Fibroblast of skin of left quadriceps (primary cell): Measurements from ENCODE around the gene CABP7.

ENCODE experiments used
- DNase-seq, 2 experiments: peaks; one replicate each; pipeline ENCODE4 v3.0.0-alpha.2; 2013; ENCODE audit warnings: low read depth in 2 of 2

CABP7 gene

DNA sequence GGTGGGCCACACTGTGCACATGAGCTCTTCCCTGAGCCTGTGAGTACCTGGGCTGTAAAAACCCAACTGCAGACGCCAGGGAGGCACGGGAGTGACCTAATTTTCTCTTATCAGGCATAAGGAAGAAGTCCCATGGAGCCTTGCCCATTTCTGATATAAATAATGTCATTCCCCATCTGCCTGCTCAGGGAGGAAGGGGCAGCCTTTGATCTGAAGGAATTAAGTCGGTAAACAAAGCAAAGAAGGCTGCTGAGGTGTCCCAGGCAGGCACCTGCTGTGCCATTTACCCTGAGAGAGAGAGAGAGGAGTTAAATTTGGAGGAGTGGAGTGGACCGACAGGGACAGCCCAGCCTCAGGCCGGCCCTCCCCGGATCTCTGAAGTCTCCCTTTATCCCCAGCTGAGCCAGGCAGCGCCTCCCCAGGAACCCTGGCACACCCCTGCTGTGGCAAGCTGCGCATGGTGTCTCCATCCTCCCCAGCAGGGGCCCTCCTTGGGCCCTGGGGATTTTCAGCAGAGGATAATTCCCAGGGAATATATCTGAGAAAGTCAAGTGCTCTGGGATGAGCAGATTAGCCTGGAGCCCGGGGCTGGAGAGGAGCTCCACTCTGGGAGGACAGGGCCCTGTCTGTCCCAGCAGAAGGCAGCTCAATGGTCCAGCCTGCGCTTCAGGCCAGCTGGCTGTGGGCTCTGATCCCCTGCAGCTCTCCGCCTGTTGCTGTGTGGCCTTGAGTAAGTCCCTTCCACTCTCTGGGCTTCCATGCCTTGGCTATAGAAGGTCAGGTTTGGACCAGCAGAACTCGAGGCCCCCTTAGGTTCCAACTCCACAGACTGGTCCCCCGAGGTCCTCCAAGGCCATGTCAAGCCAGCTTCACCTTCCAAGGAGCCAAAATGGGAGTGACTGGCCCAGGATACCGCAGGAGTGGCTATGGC is 17.5 kb upstream of the CABP7 start:
- DNase-seq = no peak

DNA sequence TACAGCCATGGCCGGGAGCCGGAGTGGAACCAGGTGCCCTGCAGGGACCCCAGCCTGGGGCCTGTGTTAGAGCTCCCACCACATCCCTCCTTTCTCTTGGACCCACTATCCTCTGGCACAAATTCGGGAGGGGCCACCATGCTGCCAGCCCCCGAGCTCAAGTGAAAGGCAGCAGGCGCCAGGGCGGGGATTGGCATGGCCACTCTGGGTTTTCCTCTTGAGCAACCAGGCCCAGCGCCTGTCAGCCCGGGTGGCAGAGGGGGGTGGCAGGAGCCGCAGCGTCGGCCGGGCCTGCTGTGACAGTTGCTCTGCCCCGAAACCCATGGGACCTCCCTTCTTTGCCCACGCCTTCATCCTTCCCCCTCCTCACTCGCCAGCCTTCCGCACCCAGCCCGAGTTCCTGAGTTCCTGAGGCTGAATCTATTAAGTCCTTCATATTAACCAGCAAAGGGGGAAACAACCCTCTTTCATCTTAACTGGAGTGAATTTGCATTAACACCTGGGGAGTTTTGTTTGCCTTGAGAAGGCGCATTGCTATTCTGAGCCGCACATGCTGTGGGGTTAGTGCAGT is 16.8 kb upstream of the CABP7 start:
- no peak for DNase-seq

DNA sequence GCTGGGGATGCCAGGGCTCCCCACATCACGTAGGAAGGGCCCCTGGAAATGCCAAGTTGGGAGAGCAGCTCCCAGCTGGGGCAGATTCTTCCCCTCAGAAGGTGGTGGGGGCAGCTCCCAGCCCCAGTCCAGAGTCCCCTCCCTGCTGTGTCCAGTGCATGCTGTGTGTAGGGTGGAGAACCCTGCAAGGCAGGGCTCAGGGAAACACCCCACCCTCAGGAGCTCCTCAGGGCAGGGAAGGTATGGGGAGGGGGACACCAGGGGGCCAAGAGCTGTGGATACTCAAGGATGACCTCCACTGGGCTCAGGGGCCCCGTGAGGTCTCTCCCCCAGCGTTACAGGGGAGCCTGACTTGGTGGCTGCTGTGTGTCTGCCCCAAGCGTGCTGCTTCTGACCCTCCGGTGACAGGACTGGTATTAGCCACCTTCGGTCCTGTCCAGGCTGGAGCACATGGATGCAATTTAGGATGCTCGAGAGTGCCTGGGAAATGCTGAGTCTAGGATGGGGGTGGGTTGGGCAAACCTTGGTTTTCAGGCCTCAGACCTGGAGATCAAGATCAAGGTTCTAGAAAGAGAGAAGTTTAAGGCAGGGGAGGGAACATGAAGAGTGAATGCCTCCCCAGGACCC is 16.1 kb upstream of the CABP7 start:
- DNase-seq = no peak

DNA sequence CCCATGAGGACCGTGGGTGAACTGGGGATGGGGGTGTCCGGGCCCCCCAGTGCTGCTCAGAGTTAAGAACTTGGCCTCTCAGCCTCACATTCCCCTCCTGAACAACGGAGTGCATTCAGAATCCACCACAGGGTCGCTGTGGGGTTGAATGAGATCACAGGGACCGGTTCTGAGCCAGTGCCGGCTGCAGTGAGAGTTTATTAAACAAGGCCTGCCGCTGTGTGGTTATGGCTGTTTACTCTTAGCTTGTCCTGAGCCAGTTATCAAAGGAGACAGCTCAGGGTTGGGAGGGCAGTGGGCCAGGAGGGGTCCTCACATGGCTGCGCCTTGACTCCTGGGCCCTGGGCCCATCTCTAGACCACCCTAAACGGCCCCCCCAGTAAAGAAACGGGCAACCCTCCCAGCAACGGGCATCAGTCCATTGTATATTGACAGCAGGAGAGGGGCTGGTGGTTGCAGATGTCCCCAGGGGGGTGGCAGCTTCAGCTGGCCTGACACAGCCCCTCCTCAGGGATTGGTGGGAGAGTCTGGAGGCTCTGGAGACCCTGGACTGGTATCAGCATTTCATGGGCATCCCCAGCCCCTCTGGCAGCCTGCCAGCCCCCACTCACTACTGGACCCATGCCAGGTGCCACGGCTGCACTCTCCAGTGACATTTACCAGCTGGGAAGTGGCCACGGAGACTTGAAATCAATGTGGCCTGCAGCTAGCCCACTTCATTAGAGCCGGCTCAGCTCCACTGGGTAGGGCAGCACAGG is 15.1 kb upstream of the CABP7 start:
- no peak for DNase-seq

GRCh38 chr22:29705651-29706050 is 14.2 kb upstream of the CABP7 start:
- DNase-seq = no peak

DNA sequence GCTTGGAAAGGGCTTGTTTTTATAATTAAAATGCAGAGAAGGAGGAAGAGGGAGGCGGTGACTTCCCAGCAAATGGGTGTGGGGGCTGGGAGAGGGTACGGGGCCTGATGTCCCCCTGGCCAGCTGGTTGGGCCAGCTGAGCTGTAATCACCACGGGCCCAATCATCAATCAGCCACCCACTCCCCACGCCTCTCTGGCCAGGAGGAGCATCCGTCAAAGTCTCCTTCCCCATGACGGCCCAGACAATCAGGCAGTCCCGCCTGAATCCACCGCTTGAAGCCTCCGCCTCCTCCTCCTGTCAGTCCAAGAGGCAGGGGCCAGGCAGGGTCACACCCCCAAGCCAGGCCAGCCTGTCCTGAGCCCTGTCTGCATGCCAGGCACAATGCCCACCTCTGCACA is 13.3 kb upstream of the CABP7 start:
- no peak for DNase-seq

DNA sequence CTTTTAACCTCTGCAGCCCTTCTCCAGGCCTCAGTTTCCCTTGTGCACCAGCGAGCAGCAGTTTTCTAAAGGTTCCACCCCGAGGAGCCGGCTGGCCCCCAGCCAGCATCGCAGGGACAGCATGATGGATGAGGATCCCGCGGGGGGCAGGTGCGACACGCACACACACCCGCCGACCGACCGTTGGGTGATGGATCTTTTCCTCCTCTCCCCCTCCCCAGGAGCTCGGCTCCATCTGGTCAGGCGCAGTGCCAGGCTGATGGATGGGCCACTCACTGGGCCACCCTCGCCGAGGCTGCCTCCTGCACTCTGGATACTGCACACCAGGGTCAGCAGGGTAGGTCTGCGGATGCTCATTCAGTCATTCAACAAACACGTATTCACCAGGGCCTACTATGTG is 12.8 kb upstream of the CABP7 start:
- DNase-seq = no peak

DNA sequence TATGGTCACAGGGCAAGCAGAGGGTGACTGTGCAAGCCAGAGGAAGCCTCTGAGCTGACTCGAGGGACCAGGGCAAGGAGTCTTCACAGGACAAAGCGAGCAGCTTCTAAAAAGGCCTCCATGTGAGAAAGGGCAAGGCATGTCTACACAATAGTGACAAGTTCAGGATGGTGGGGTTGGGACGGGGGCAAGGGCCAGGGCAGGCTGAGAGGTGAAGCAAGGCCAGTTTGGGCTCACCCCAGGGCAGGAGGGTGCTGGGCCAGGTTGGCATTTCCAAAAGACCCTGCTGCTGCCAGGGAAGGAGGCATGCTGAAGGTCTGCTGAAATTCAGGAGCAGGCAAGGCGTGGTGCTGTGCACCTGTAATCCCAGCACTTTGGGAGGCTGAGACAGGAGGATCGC is 12.3 kb upstream of the CABP7 start:
- DNase-seq = no peak

- DNase-seq = no peak
Observed at GRCh38 chr22:29710193-29710592, 9.6 kb upstream of the CABP7 start.

DNA sequence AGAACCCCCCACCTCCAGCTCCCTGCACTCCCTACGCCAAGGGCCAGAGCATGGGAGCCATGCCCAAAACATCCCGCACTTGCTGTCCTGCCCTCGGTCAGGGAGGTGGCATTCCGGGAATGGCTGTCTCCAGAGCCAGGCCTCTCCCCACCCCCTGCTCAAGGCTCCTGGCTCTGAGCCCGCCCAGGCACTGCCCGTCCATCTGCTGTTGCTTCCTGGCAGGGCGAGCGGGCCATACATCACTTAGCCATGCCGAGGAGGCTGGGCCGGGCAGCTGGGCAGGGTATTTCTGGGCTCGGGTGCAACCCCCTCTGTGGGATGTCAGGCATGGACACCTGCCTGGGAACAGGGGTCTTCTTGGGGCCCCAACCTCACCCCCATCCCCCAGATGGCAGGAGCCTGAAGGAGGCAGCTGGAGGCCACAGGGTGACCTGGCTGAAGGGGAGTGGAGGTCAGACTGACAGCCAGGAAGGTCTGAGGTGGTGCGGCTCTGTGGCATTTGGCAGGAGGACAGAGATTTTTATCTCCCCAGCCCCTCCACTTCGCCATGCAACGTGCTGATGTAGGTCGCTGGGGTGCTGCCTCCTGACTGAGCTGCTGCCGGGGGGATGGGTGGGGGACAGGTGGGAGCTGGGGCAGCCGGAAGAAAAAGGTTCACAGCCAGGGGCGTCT is 8.7 kb upstream of the CABP7 start:
- no peak for DNase-seq

DNA sequence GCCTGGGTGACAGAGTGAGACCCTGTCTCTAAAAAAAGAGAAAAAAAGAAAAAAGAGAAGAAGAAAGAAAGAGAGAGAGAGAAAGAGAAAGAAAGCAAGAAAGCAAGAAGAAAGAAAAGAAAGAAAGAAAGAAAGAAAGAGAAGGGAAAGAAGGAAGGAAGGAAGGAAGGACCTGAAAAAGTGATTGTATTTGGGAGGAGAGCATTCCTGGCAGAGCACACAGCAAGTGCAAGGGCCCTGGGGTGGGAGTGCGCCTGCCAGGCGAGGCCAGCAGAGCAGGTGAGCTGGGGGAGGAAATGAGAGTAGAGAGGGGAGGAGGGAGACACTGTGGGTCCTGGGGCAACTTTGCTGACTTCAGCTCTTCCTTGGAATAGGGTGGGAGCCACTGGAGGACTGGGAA is 7.7 kb upstream of the CABP7 start:
- no peak for DNase-seq

DNA sequence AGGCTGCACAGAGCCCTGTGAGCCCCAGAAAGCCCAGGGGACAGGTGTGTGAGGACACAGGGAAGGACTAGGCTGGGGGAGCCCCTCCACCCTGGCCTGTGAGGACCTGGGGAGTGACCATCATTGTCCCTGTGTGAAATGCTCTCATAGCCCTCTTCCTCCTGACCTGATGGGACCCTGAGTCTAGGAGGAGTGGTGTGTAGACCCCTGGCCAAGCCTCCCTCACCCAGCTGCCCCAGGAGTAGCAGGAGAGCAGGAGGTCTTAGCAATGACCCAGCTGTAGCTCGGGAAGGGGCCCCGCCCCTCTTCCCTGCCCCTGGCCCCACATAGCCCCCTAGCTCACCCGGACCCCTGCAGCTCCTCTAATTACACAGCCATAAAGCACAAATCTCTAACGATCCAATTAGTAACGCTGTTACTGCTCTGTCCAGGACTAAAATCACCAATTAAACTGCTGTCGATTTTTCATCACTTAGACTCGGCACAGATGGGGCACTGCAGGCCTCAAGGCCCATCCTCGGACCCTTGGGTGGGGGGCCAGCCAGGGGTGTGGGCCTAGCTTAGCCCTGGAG is 6.6 kb upstream of the CABP7 start:
- DNase-seq = no peak

- no peak for DNase-seq
Observed at GRCh38 chr22:29715240-29715639, 4.6 kb upstream of the CABP7 start.

DNA sequence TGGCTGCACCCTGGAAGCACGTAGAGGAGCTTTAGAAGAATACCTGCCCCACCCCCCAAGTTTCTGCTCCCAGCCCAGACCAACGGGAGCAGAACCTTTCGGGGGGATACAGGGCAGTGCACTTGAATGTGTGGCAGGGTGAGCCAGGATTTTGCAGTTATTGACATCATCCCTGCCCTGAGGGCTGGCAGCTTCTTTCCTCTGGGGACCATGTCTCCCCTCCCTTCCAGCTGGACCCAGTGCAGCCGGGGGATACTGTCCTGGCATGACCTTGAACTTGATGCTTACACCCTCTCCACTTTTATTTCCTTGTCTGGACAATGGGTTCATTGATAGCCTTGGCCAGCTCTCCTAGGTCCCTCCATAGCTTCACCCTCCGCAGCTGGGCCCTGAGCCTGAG is 4.1 kb upstream of the CABP7 start:
- DNase-seq = no peak

DNA sequence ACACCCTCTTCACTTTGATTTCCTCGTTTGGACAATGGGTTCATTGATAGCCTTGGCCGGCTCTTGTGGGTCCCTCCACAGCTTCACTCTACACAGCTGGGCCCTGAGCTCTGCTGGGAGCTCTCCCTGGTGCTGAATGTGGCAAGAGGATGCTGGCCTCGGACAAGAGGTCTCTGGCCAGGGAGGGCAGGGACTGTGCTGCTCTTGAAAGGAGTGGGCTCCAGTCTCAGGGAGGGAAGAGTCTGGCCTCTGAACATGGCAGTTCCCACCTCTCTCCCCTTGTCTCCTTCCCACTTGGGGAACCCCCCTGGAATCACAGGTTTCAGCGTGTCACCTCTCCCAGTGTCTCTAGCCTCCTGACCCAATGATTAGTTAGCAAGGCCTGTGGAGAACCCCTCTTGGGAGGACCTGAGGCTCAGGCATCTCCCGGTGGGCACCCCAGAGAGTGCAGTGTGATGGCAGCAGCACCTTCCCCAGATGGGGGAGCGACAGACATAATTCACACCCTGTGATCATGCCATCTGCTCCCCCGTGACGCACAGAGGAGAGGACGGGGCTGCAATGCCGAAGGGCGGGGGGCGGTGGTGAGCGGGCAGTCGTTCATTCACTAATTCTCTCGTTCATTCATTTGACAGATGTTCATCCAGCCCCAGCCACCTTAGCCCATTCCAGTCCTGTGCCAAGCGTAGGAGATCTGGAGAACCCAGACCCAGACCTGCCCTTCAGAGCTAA is 2.8 kb upstream of the CABP7 start:
- peak; percentile 28 to 34 for DNase-seq

DNA sequence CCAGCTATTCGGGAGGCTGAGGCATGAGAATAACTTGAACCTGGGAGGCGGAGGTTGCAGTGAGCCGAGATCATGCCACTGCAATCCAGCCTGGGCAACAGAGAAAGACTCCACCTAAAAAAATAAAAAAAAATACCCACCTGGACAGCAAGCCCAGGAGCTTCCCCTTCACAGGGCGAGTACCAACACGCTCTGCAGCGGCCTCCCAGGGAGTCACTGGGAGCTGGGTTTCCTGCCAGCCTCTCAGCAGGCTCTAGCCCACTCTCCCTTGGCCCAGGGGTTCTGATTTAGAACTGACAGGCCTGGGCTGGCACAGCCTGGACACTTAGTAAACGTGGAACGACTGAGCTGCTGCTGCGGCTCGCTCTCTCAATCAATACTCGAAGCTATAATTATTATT is 2.0 kb upstream of the CABP7 start:
- DNase-seq = no peak

- no peak for DNase-seq
Observed at GRCh38 chr22:29718949-29719898, 579 bp upstream of the CABP7 start.

DNA sequence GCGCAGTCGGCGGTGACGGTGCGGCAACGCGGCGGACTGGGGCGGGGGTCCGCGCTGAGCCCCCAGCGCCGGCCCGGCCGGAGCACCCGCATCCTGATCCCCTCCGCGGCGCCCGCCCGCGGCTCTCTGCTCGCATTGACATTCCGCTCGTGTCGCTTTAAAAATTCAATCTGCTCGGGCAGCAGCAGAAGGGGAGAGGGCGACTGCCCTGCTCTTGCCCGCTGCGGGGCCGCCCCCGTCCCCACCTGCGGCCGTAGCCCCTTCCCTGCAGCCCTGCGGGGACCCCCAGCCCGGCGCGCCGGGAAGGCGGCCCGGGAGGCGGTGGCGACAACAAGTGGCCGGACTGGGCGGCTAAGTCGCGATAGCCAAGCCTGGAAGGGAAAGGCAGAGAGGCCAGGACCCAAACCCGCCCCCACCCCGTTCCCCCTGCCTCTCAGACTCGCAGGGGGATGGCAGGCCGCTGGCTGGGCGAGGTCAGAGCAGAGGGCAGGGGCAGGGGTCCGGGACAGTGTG is 1.1 kb downstream of the CABP7 start:
- DNase-seq = no peak

DNA sequence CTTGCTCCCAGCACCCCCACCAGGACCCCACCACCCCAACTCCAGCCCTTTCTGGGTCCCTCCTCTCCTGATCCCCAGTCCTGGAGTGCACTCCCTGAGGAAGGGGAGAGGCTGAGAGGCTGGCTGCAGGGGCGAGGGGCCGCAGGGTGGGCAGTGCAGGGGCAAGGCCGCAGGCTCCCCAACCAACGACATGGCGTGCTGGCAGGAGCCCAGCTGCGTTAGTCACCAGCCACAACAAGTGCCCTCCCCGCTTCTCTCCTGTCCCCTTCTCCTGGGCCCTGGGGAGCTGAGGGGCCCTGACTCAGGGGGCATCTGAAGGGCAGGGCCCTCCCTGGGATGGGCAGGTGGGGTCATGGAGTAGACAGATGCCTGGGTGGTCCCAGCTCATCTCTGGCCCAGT is 2.3 kb downstream of the CABP7 start:
- DNase-seq = no peak
